Ishikawa (cell line): ENCODE data around the gene DLX1.

ENCODE experiments used
- CEBPB ChIP-seq: IDR thresholded peaks from 2 replicates; pipeline ENCODE4 v1.6.1; 2012
- EP300 ChIP-seq: IDR thresholded peaks from 2 replicates; pipeline ENCODE4 v1.6.1; 2012; ENCODE audit warnings: borderline replicate concordance
- FOXM1 ChIP-seq: IDR thresholded peaks from 2 replicates; pipeline ENCODE4 v1.6.1; 2012; ENCODE audit warnings: low read depth, borderline replicate concordance
- RAD21 ChIP-seq: IDR thresholded peaks from 2 replicates; pipeline ENCODE4 v1.6.1; 2012; ENCODE audit warnings: low read depth
- TAF1 ChIP-seq: IDR thresholded peaks from 2 replicates; pipeline ENCODE4 v1.6.1; 2012; ENCODE audit warnings: low read depth, mild to moderate bottlenecking
- TCF12 ChIP-seq: IDR thresholded peaks from 2 replicates; pipeline ENCODE4 v1.6.1; 2012; ENCODE audit warnings: low read depth
- USF1 ChIP-seq: IDR thresholded peaks from 2 replicates; pipeline ENCODE4 v1.6.1; 2012
- YY1 ChIP-seq: IDR thresholded peaks from 2 replicates; pipeline ENCODE4 v1.6.1; 2012; ENCODE audit warnings: low read depth
- TF ChIP-seq, protein P1 (sequence below): IDR thresholded peaks from 2 replicates; pipeline ENCODE4 v1.6.1; 2012

DNA sequence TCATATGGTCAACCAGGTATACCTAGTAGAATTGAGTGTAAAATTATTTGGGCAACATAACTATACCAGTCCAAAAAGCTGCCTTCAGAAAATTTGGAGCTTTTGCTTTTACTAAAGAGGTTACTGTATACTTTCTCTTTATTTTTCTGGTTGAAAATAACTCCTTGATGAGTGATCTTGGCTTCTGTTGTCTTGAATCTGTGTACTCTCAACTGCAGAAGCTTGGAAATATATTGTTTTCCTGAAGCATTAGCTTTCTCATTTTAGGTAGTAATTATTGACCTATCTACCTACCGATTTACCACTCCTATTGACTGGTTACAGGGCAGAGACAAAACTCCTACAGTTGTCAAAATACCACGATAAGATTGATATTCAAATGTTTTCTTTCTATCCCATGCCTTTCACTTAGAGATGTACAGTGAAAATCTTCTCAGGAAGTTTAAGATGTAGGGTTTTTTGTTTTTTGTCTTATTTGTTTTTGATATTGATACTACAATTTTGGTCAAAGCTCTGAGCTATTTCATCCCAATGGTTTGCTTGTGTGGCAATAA lies 35.7 kb upstream of the DLX1 start:
- TF ChIP-seq RAD21: no peak
- TF ChIP-seq CEBPB: no peak
- TF ChIP-seq EP300: no peak
- no peak for TF ChIP-seq YY1
- TF ChIP-seq USF1: no peak
- TF ChIP-seq TAF1: no peak
- TF ChIP-seq, protein P1, sequence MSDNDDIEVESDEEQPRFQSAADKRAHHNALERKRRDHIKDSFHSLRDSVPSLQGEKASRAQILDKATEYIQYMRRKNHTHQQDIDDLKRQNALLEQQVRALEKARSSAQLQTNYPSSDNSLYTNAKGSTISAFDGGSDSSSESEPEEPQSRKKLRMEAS: no peak
- TF ChIP-seq TCF12: no peak
- TF ChIP-seq FOXM1: no peak
